ENCODE results near the gene PLEKHG3. TPM values are rescaled to one million over a fixed set of nuclear protein-coding genes. Genes with fewer than 3 reads are reported as not detected.

PLEKHG3 gene
- polyA plus RNA-seq, 3 donors, result 6.3 to 21.6 (median 13.0) TPM

DNA sequence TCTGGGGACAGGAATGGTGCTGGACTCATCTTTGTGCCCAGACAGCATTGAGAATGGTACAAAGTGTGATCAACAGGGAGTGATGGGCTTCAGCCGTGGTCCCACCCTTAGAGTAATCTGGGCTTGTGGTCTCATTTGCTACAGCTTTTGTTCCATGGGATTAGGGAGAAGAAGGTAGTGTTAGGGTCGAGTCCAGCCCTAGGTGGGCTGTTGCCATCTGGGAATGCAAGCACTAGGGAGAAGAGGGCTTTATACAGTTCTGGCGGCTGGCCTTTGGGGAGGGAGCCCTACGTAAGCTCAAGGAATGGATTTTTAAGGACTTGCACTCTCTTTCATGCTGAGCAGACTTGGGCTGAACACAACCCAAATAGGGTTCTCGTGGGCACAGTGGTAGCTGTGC, 4.9 kb downstream of the PLEKHG3 start:
- Mint-ChIP-seq H3K36me3 (peaks cover 11% of the 10 kb centered on the region in 2 donors), H3K9me3 (peaks cover 0 to 2% (median 1%) of the 10 kb centered on the region in 7 donors), H3K27ac (peak overlapping the region; percentile 93 to 98 (median 96)), H3K4me1 (peaks cover 69% of the 10 kb centered on the region), H3K27me3 (ENCODE audit: low read depth in 3 of 3) (peaks cover 0 to 8% (median 0%) of the 10 kb centered on the region in 3 donors), H3K4me3 (peak overlapping the region; percentile 66 to 76)
- no peaks in the 10 kb centered on the region for H3K36me3 ChIP-seq (replicated peaks in 1 of 2; ENCODE audit: control insufficient read depth in 1 of 2, insufficient read depth in 2 of 2, low read length in 2 of 2)
- H4K20me1 ChIP-seq (ENCODE audit: insufficient read depth, low read length), result no peaks in the 10 kb centered on the region
- H3K27me3 ChIP-seq (ENCODE audit: control insufficient read depth in 2 of 2, insufficient read depth in 2 of 2, low read length in 2 of 2), result no peaks in the 10 kb centered on the region
- peak overlapping the region; percentile 85 to 86 for H3K27ac ChIP-seq (ENCODE audit: low read depth in 1 of 2, low read length in 2 of 2)
- peaks cover 32% of the 10 kb centered on the region for H3K79me2 ChIP-seq (ENCODE audit: insufficient read depth, low read length)
- H3K9me3 ChIP-seq (replicated peaks in 1 of 2; ENCODE audit: control insufficient read depth in 1 of 2, insufficient read depth in 1 of 2, low read length in 2 of 2), result no peaks in the 10 kb centered on the region
- peak overlapping the region; percentile 5 for H3K9ac ChIP-seq (ENCODE audit: insufficient read depth, low read length, poor library complexity, severe bottlenecking)
- WGBS (ENCODE audit: insufficient coverage), result 83% methylated on average over 5 of the region's 5 CpGs
- H3K4me2 ChIP-seq (replicated peaks; ENCODE audit: extremely low read depth, low read length, poor library complexity, severe bottlenecking), result peak overlapping the region; percentile 58
- peak overlapping the region; percentile 54 for H2AFZ ChIP-seq (ENCODE audit: insufficient read depth, low read depth, low read length, poor library complexity, severe bottlenecking)
- H3K4me3 ChIP-seq (replicated peaks in 1 of 3; ENCODE audit: low read depth in 2 of 3, low read length in 3 of 3), result peak overlapping the region in 2 of 3 experiments; percentile 1 to 56
- peaks cover 65 to 82% of the 10 kb centered on the region in 2 donors for H3K4me1 ChIP-seq (ENCODE audit: control insufficient read depth in 1 of 2, insufficient read depth in 2 of 2, low read length in 2 of 2)
- intact Hi-C loops (cut with micrococcal nuclease), result loop anchor here (5.0 kb wide), 1 partner anchor 37 kb away; no protein-coding TSS in a partner anchor
- TF ChIP-seq, protein P1, sequence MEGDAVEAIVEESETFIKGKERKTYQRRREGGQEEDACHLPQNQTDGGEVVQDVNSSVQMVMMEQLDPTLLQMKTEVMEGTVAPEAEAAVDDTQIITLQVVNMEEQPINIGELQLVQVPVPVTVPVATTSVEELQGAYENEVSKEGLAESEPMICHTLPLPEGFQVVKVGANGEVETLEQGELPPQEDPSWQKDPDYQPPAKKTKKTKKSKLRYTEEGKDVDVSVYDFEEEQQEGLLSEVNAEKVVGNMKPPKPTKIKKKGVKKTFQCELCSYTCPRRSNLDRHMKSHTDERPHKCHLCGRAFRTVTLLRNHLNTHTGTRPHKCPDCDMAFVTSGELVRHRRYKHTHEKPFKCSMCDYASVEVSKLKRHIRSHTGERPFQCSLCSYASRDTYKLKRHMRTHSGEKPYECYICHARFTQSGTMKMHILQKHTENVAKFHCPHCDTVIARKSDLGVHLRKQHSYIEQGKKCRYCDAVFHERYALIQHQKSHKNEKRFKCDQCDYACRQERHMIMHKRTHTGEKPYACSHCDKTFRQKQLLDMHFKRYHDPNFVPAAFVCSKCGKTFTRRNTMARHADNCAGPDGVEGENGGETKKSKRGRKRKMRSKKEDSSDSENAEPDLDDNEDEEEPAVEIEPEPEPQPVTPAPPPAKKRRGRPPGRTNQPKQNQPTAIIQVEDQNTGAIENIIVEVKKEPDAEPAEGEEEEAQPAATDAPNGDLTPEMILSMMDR (IDR thresholded peaks at IDR 0.05), result no peak
- no peak for DNase-seq

DNA sequence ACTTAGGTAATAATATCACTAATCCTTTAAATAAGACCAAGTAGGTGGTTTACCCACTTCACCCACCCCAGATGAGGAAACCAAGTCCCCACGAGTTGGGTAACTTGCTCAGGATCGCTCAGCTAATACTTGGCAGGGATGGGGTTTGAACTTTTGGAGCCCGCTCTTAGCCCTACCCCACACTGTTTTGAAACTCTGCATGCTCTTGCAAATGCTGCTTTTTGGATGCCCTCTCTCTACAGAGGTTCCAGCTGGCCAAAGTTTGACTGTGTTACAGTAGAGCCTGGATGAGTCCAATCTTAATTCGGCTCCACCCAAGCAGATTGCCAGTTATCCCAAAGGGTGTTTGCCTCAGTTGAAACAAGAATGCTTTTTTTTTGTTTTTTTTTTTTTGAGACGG, 6.8 kb downstream of the PLEKHG3 start:
- H2AFZ ChIP-seq (ENCODE audit: insufficient read depth, low read depth, low read length, poor library complexity, severe bottlenecking), result no peak overlapping the region
- no peaks in the 10 kb centered on the region for H3K9me3 ChIP-seq (replicated peaks in 1 of 2; ENCODE audit: control insufficient read depth in 1 of 2, insufficient read depth in 1 of 2, low read length in 2 of 2)
- peak overlapping the region in 1 of 7 donors; percentile 12 for H3K27ac Mint-ChIP-seq
- peaks cover 36% of the 10 kb centered on the region for H3K79me2 ChIP-seq (ENCODE audit: insufficient read depth, low read length)
- H3K36me3 ChIP-seq (replicated peaks in 1 of 2; ENCODE audit: control insufficient read depth in 1 of 2, insufficient read depth in 2 of 2, low read length in 2 of 2), result no peaks in the 10 kb centered on the region
- H3K4me2 ChIP-seq (replicated peaks; ENCODE audit: extremely low read depth, low read length, poor library complexity, severe bottlenecking), result no peak overlapping the region
- H3K4me1 Mint-ChIP-seq, result peaks cover 71% of the 10 kb centered on the region
- H3K27me3 ChIP-seq (ENCODE audit: control insufficient read depth in 2 of 2, insufficient read depth in 2 of 2, low read length in 2 of 2), result no peaks in the 10 kb centered on the region
- H3K36me3 Mint-ChIP-seq, result peaks cover 14 to 26% of the 10 kb centered on the region in 2 donors
- intact Hi-C loops (cut with micrococcal nuclease), result no loop called here
- no peak overlapping the region for H3K4me3 ChIP-seq (replicated peaks in 1 of 3; ENCODE audit: low read depth in 2 of 3, low read length in 3 of 3)
- peaks cover 4% of the 10 kb centered on the region for H4K20me1 ChIP-seq (ENCODE audit: insufficient read depth, low read length)
- no peak for DNase-seq
- peaks cover 61 to 74% of the 10 kb centered on the region in 2 donors for H3K4me1 ChIP-seq (ENCODE audit: control insufficient read depth in 1 of 2, insufficient read depth in 2 of 2, low read length in 2 of 2)
- peaks cover 0 to 2% (median 1%) of the 10 kb centered on the region in 7 donors for H3K9me3 Mint-ChIP-seq
- no peak overlapping the region for H3K4me3 Mint-ChIP-seq
- peaks cover 0 to 3% (median 0%) of the 10 kb centered on the region in 3 donors for H3K27me3 Mint-ChIP-seq (ENCODE audit: low read depth in 3 of 3)
- 100% methylated on average over 2 of the region's 5 CpGs for WGBS (ENCODE audit: insufficient coverage)
- TF ChIP-seq, protein P1 (IDR thresholded peaks at IDR 0.05), result no peak
- no peak overlapping the region for H3K9ac ChIP-seq (ENCODE audit: insufficient read depth, low read length, poor library complexity, severe bottlenecking)
- H3K27ac ChIP-seq (ENCODE audit: low read depth in 1 of 2, low read length in 2 of 2), result no peak overlapping the region

Data from CD14-positive monocyte (primary cell).